Activated CD4-positive, alpha-beta memory T cell treated with anti-CD3 and anti-CD28 coated beads for 36 hours (primary cell): ENCODE measurements around the gene CDC42BPG. TPM values are rescaled to one million over a fixed set of nuclear protein-coding genes. Genes with fewer than 3 reads are reported as not detected.
A peak's percentile ranks its signal among the peaks of the same experiment; 100 is the strongest.

ENCODE experiments used
- CTCF ChIA-PET: fragments of 350-600 bp; sonication (Branson Sonifier 250); formaldehyde crosslinking; loops from one replicate; lab custom pipeline; 2021; ENCODE audit warnings: antibody characterized with exemption, inconsistent platforms; lab: Charles Lee
- POLR2A ChIA-PET: fragments of 350-600 bp; sonication (Branson Sonifier 250); formaldehyde crosslinking; loops from one replicate; lab custom pipeline; 2021; ENCODE audit warnings: antibody characterized with exemption; lab: Charles Lee
- DNase-seq: peaks from one replicate; pipeline ENCODE4 v3.0.0-alpha.2; 2020
- H3K27ac Mint-ChIP-seq: one replicate; pipeline ENCODE4 v1.8.0; 2021; ENCODE audit warnings: mixed read lengths
- H3K27me3 Mint-ChIP-seq: one replicate; pipeline ENCODE4 v1.8.0; 2021; ENCODE audit warnings: mixed read lengths
- H3K36me3 Mint-ChIP-seq: one replicate; pipeline ENCODE4 v1.8.0; 2021; ENCODE audit warnings: mixed read lengths
- H3K4me1 Mint-ChIP-seq: one replicate; pipeline ENCODE4 v1.8.0; 2021; ENCODE audit warnings: low read depth, mixed read lengths
- H3K4me3 Mint-ChIP-seq: one replicate; pipeline ENCODE4 v1.8.0; 2021; ENCODE audit warnings: mild to moderate bottlenecking, mixed read lengths
- H3K9me3 Mint-ChIP-seq: one replicate; pipeline ENCODE4 v1.8.0; 2021; ENCODE audit warnings: mixed read lengths
- intact Hi-C: fragments of 100-400 bp; cut with micrococcal nuclease; formaldehyde crosslinking; loops from one replicate; pipeline ENCODE4 v1.15.1; 2023
- total RNA-seq, 2 experiments: library from RNA; stranded (reverse); gene quantifications; one replicate each; pipeline ENCODE4 v1.2.3, GENCODE V29; 2021

The CDC42BPG gene
- under 1 TPM; 0.39 to 0.69 TPM for total RNA-seq

- ChIA-PET CTCF (interaction anchor here (0.5 to 29.1 kb wide), 23 partner anchors 9 to 291 kb away, joined by 3 to 1198 read pairs (median 4); partner anchors contain the start of genes ARL2, EHD1, FAU and MAP4K2), POLR2A (no interaction called here)
- Mint-ChIP-seq H3K27ac (peak within 1 kb of the TSS; percentile 23), H3K4me3 (peak within 1 kb of the TSS; percentile 57), H3K4me1 (peaks cover 30% of the 10 kb centered on the region), H3K36me3 (no peaks in the 10 kb centered on the region), H3K27me3 (no peaks in the 10 kb centered on the region), H3K9me3 (no peaks in the 10 kb centered on the region)
- intact Hi-C loops: loop anchor here (5.0 kb wide), 1 partner anchor 183 kb away; the partner anchor contains the start of gene SNX15
- peak; percentile 75 for DNase-seq
These were observed at the start of gene CDC42BPG for GRCh38 chr11:64844330-64845128. Gene CDC42BPG, minus strand, starts transcription at chr11:64844653. Its CDS starts 84 bp downstream, at chr11:64844569.

GRCh38 chr11:64893194-64894069 lies 49.0 kb upstream of the CDC42BPG start:
- ChIA-PET CTCF (interaction anchor here (0.8 to 29.7 kb wide), 14 partner anchors 8 to 242 kb away, joined by 3 to 1198 read pairs (median 4); partner anchors contain the start of genes CDC42BPG and EHD1), POLR2A (interaction anchor here (0.9 to 1.3 kb wide), 4 partner anchors 9 to 45 kb away, joined by 3 to 4 read pairs (median 4); partner anchors contain the start of gene EHD1)
- peaks cover 4% of the 10 kb centered on the region for H3K4me1 Mint-ChIP-seq
- no peak overlapping the region for H3K4me3 Mint-ChIP-seq
- no peak overlapping the region for H3K27ac Mint-ChIP-seq
- intact Hi-C loops: loop anchor here (1.0 kb wide), 1 partner anchor 46 kb away; no protein-coding TSS in a partner anchor
- no peaks in the 10 kb centered on the region for H3K9me3 Mint-ChIP-seq
- H3K27me3 Mint-ChIP-seq: no peaks in the 10 kb centered on the region
- no peak for DNase-seq
- H3K36me3 Mint-ChIP-seq: peaks cover 4% of the 10 kb centered on the region

GRCh38 chr11:64892838-64893193 lies 48.4 kb upstream of the CDC42BPG start:
- DNase-seq: no peak
- Mint-ChIP-seq H3K27ac (no peak overlapping the region), H3K4me1 (peaks cover 9% of the 10 kb centered on the region), H3K27me3 (no peaks in the 10 kb centered on the region), H3K4me3 (no peak overlapping the region), H3K9me3 (no peaks in the 10 kb centered on the region), H3K36me3 (peaks cover 2% of the 10 kb centered on the region)
- POLR2A ChIA-PET: no interaction called here
- intact Hi-C loops: no loop called here
- CTCF ChIA-PET: interaction anchor here (1.4 to 29.7 kb wide), 2 partner anchors 36 to 105 kb away, joined by 3 to 1198 read pairs; partner anchors contain the start of gene CDC42BPG

- no peaks in the 10 kb centered on the region for H3K9me3 Mint-ChIP-seq
- no peak for DNase-seq
- H3K27me3 Mint-ChIP-seq: no peaks in the 10 kb centered on the region
- peaks cover 12% of the 10 kb centered on the region for H3K4me1 Mint-ChIP-seq
- no peak overlapping the region for H3K27ac Mint-ChIP-seq
- intact Hi-C loops: no loop called here
- H3K4me3 Mint-ChIP-seq: no peak overlapping the region
- peaks cover 2% of the 10 kb centered on the region for H3K36me3 Mint-ChIP-seq
- ChIA-PET CTCF (interaction anchor here (1.4 to 29.7 kb wide), 2 partner anchors 36 to 105 kb away, joined by 3 to 1198 read pairs; partner anchors contain the start of gene CDC42BPG), POLR2A (no interaction called here)
These were observed 48.0 kb upstream of the CDC42BPG start for GRCh38 chr11:64892411-64892831.

- DNase-seq: no peak
- no peaks in the 10 kb centered on the region for H3K27me3 Mint-ChIP-seq
- H3K4me3 Mint-ChIP-seq: no peak overlapping the region
- peaks cover 2% of the 10 kb centered on the region for H3K36me3 Mint-ChIP-seq
- intact Hi-C loops: no loop called here
- peaks cover 15% of the 10 kb centered on the region for H3K4me1 Mint-ChIP-seq
- H3K27ac Mint-ChIP-seq: no peak overlapping the region
- no peaks in the 10 kb centered on the region for H3K9me3 Mint-ChIP-seq
- ChIA-PET CTCF (interaction anchor here (0.7 to 29.7 kb wide), 3 partner anchors 13 to 104 kb away, joined by 3 to 1198 read pairs (median 3); partner anchors contain the start of genes CDC42BPG and EHD1), POLR2A (no interaction called here)
These were observed 47.4 kb upstream of the CDC42BPG start for GRCh38 chr11:64891880-64892279.

- Mint-ChIP-seq H3K36me3 (peaks cover 2% of the 10 kb centered on the region), H3K4me3 (no peak overlapping the region), H3K27ac (no peak overlapping the region), H3K27me3 (no peaks in the 10 kb centered on the region), H3K9me3 (no peaks in the 10 kb centered on the region), H3K4me1 (peaks cover 15% of the 10 kb centered on the region)
- ChIA-PET CTCF (interaction anchor here (0.7 to 29.7 kb wide), 2 partner anchors 13 to 35 kb away, joined by 3 to 1198 read pairs; partner anchors contain the start of genes CDC42BPG and EHD1), POLR2A (interaction anchor here (1.2 kb wide), 1 partner anchor 32 kb away, joined by 4 read pairs; no protein-coding TSS in a partner anchor)
- intact Hi-C loops: no loop called here
- DNase-seq: no peak
These were observed 46.9 kb upstream of the CDC42BPG start for GRCh38 chr11:64891215-64891848.

- peaks cover 2% of the 10 kb centered on the region for H3K36me3 Mint-ChIP-seq
- H3K27ac Mint-ChIP-seq: no peak overlapping the region
- intact Hi-C loops: no loop called here
- no peaks in the 10 kb centered on the region for H3K27me3 Mint-ChIP-seq
- H3K4me1 Mint-ChIP-seq: peaks cover 22% of the 10 kb centered on the region
- no peak overlapping the region for H3K4me3 Mint-ChIP-seq
- no peaks in the 10 kb centered on the region for H3K9me3 Mint-ChIP-seq
- no peak for DNase-seq
- CTCF ChIA-PET: interaction anchor here (1.3 to 29.7 kb wide), 3 partner anchors 11 to 123 kb away, joined by 3 to 1198 read pairs (median 4); partner anchors contain the start of genes ARL2, CDC42BPG and EHD1
- POLR2A ChIA-PET: interaction anchor here (1.2 kb wide), 1 partner anchor 31 kb away, joined by 4 read pairs; no protein-coding TSS in a partner anchor
These were observed 46.1 kb upstream of the CDC42BPG start for GRCh38 chr11:64890522-64890939.

GRCh38 chr11:64888729-64889511 lies 44.5 kb upstream of the CDC42BPG start:
- ChIA-PET POLR2A (interaction anchor here (1.3 to 1.8 kb wide), 2 partner anchors 28 to 32 kb away, joined by 4 to 9 read pairs; no protein-coding TSS in a partner anchor), CTCF (interaction anchor here (1.0 to 29.7 kb wide), 6 partner anchors 10 to 125 kb away, joined by 3 to 1198 read pairs (median 9); partner anchors contain the start of genes ARL2, CDC42BPG and EHD1)
- Mint-ChIP-seq H3K4me3 (no peak overlapping the region), H3K36me3 (no peaks in the 10 kb centered on the region), H3K9me3 (no peaks in the 10 kb centered on the region), H3K27ac (no peak overlapping the region), H3K4me1 (peaks cover 30% of the 10 kb centered on the region), H3K27me3 (no peaks in the 10 kb centered on the region)
- intact Hi-C loops: loop anchor here (1.0 kb wide), 1 partner anchor 11 kb away; the partner anchor contains the start of gene EHD1
- DNase-seq: no peak

- no peaks in the 10 kb centered on the region for H3K27me3 Mint-ChIP-seq
- no peak overlapping the region for H3K27ac Mint-ChIP-seq
- intact Hi-C loops: loop anchor here (1.0 kb wide), 1 partner anchor 10 kb away; the partner anchor contains the start of gene EHD1
These were observed 43.9 kb upstream of the CDC42BPG start for GRCh38 chr11:64888406-64888728.

More at GRCh38 chr11:64888406-64888728, 43.9 kb upstream of the CDC42BPG start:
- Mint-ChIP-seq H3K9me3 (no peaks in the 10 kb centered on the region), H3K4me3 (peak overlapping the region; percentile 66), H3K4me1 (peaks cover 30% of the 10 kb centered on the region), H3K36me3 (no peaks in the 10 kb centered on the region)
- ChIA-PET CTCF (interaction anchor here (0.5 to 29.7 kb wide), 17 partner anchors 8 to 216 kb away, joined by 3 to 1198 read pairs (median 4); partner anchors contain the start of genes ARL2, CDC42BPG, EHD1 and SF1), POLR2A (interaction anchor here (0.6 to 1.8 kb wide), 4 partner anchors 11 to 32 kb away, joined by 3 to 9 read pairs (median 5); no protein-coding TSS in a partner anchor)
- DNase-seq: no peak
